ENCODE measurements around the gene PDE4B.

PDE4B gene

DNA sequence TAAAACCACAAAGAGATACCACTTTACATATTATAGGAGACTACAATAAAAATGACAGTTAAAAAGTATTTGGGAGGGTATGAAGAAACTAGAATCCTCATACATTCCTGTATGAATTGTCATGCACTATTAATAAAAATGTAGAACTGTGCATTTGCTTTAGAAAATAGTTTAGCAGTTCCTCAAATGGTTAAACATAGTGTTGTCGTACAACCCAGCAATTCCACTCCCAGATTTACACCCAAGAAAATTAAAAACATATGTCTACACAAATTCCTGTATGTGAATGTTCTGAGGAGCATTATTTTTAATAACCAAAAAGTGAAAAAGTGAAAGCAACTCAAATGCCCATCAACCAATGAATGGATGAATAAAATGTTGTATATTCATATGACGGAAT is 23.1 kb upstream of the PDE4B start:
- Histone ChIP-seq H3K27me3 (ENCODE audit: control insufficient read depth, insufficient read depth, low read length) (no peaks in the 10 kb centered on the region), H3K36me3 (ENCODE audit: control insufficient read depth, insufficient read depth, low read length) (no peaks in the 10 kb centered on the region), H3K4me3 (ENCODE audit: low read length) (no peak overlapping the region), H3K27ac (ENCODE audit: low read length) (no peak overlapping the region), H3K4me1 (ENCODE audit: control insufficient read depth, insufficient read depth, low read length) (no peaks in the 10 kb centered on the region), H3K9me3 (ENCODE audit: control insufficient read depth, insufficient read depth, low read length) (no peaks in the 10 kb centered on the region; the same call in 1 of the 2 replicates)
- DNase-seq (ENCODE audit: low read depth, low spot score): no peak
- no CpG with 5 or more reads among the region's 2 CpGs for WGBS (ENCODE audit: insufficient coverage, insufficient read length)

DNA sequence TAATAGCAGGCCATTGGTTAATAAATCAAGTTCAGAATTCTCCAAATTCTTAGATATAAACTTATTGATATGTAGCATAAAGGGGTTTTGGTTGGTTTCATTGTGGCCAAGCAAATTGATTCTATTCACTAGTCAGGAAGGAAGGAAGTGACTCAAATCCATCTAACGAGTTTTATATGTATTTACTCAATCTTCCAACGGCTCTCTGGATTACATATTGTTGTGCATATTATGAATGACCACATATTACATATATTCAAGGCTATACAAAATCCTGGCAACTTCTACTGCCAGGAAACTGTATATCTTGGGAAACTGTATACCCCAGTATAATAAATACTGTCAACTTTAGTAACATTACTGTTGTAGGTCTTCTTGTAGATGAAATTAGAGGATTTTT is 20.1 kb upstream of the PDE4B start:
- H3K9me3 ChIP-seq (ENCODE audit: control insufficient read depth, insufficient read depth, low read length): no peaks in the 10 kb centered on the region; the same call in 1 of the 2 replicates
- WGBS (ENCODE audit: insufficient coverage, insufficient read length): no CpG with 5 or more reads among the region's 2 CpGs
- no peaks in the 10 kb centered on the region for H3K4me1 ChIP-seq (ENCODE audit: control insufficient read depth, insufficient read depth, low read length)
- H3K27me3 ChIP-seq (ENCODE audit: control insufficient read depth, insufficient read depth, low read length): no peaks in the 10 kb centered on the region
- no peak overlapping the region for H3K4me3 ChIP-seq (ENCODE audit: low read length)
- no peak for DNase-seq (ENCODE audit: low read depth, low spot score)
- no peaks in the 10 kb centered on the region for H3K36me3 ChIP-seq (ENCODE audit: control insufficient read depth, insufficient read depth, low read length)
- no peak overlapping the region for H3K27ac ChIP-seq (ENCODE audit: low read length)

DNA sequence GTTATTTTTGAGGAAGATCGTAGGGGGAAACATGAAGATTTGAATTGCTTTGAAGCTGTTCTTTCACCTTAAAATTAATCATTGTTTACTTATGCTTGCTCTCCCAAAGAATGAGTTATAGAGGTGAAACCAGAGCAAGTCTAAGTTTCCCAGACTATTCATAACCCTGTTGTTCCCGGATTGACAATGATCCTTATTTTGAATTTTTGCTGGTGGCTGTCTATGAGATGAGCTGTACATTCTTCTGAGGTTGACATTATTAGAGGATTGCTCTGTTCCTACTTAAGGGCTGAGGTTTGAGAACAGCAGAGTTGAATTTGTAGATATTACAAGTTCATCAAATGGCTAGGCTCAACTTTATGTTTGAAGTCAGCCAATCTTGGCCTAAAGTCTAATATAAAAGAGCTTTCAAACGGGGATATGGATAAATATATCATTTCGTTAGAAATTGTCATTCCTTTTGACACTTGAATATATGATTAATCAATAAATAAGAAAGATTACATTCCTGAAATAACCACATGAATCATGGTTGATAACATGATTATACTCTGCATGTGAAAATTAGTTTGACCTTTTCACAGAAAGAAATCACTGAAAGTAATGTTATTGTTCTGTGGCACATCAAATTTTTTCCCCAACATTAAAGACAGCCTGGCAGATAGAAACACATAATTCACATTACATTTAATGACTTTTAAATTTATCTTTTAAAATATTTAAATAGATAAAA is 19.1 kb upstream of the PDE4B start:
- WGBS (ENCODE audit: insufficient coverage, insufficient read length): no CpG with 5 or more reads among the region's 4 CpGs
- Histone ChIP-seq H3K27me3 (ENCODE audit: control insufficient read depth, insufficient read depth, low read length) (no peaks in the 10 kb centered on the region), H3K27ac (ENCODE audit: low read length) (no peak overlapping the region), H3K9me3 (ENCODE audit: control insufficient read depth, insufficient read depth, low read length) (no peaks in the 10 kb centered on the region), H3K4me1 (ENCODE audit: control insufficient read depth, insufficient read depth, low read length) (no peaks in the 10 kb centered on the region), H3K4me3 (ENCODE audit: low read length) (no peak overlapping the region), H3K36me3 (ENCODE audit: control insufficient read depth, insufficient read depth, low read length) (no peaks in the 10 kb centered on the region)
- no peak for DNase-seq (ENCODE audit: low read depth, low spot score)

DNA sequence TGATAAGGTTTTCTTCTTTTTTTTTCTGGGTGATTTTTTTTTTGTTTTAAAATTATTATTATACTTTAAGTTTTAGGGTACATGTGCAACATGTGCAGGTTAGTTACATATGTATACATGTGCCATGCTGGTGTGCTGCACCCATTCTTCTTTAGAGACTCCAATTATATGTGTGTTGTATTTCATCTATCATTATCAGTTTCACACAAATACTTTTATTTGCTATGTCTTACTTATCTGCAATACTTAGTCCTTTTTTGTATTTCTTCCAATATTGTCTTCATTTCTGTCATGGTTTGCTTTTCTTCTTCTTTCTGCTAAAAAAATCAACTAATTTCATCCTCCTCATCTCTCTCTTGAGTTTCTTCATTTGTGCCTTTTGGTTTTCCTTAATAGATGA is 3.9 kb upstream of the PDE4B start:
- DNase-seq (ENCODE audit: low read depth, low spot score): no peak
- no peaks in the 10 kb centered on the region for H3K36me3 ChIP-seq (ENCODE audit: control insufficient read depth, insufficient read depth, low read length)
- H3K4me1 ChIP-seq (ENCODE audit: control insufficient read depth, insufficient read depth, low read length): peaks cover 6% of the 10 kb centered on the region; the same call in 1 of the 2 replicates
- H3K9me3 ChIP-seq (ENCODE audit: control insufficient read depth, insufficient read depth, low read length): no peaks in the 10 kb centered on the region
- H3K27ac ChIP-seq (ENCODE audit: low read length): no peak overlapping the region
- H3K4me3 ChIP-seq (ENCODE audit: low read length): no peak overlapping the region
- peaks cover 28% of the 10 kb centered on the region for H3K27me3 ChIP-seq (ENCODE audit: control insufficient read depth, insufficient read depth, low read length)

DNA sequence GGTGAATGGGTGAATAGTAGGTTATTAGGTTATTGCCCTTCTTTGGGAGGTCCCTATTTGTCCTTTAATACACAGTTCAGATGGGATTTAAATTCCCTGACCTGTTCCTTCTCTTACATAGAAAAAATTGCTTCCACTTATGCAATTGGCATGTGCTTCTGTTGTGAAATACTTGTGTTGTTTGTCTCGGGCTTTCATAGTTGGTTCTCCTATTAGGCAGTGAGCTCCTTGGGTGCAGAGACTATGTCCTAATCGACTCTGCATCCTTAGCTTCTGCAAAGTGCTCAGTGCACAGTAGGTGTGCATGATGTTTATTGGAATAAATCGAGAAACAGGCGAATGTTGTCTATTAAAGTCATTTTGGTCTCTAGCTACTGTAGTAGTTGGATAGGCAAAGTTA is 1.3 kb upstream of the PDE4B start:
- no CpG with 5 or more reads among the region's 4 CpGs for WGBS (ENCODE audit: insufficient coverage, insufficient read length)
- Histone ChIP-seq H3K36me3 (ENCODE audit: control insufficient read depth, insufficient read depth, low read length) (no peaks in the 10 kb centered on the region), H3K27me3 (ENCODE audit: control insufficient read depth, insufficient read depth, low read length) (peaks cover 33% of the 10 kb centered on the region), H3K9me3 (ENCODE audit: control insufficient read depth, insufficient read depth, low read length) (no peaks in the 10 kb centered on the region), H3K4me3 (ENCODE audit: low read length) (no peak overlapping the region), H3K4me1 (ENCODE audit: control insufficient read depth, insufficient read depth, low read length) (peaks cover 6% of the 10 kb centered on the region; the same call in 1 of the 2 replicates), H3K27ac (ENCODE audit: low read length) (no peak overlapping the region)
- DNase-seq (ENCODE audit: low read depth, low spot score): no peak

DNA sequence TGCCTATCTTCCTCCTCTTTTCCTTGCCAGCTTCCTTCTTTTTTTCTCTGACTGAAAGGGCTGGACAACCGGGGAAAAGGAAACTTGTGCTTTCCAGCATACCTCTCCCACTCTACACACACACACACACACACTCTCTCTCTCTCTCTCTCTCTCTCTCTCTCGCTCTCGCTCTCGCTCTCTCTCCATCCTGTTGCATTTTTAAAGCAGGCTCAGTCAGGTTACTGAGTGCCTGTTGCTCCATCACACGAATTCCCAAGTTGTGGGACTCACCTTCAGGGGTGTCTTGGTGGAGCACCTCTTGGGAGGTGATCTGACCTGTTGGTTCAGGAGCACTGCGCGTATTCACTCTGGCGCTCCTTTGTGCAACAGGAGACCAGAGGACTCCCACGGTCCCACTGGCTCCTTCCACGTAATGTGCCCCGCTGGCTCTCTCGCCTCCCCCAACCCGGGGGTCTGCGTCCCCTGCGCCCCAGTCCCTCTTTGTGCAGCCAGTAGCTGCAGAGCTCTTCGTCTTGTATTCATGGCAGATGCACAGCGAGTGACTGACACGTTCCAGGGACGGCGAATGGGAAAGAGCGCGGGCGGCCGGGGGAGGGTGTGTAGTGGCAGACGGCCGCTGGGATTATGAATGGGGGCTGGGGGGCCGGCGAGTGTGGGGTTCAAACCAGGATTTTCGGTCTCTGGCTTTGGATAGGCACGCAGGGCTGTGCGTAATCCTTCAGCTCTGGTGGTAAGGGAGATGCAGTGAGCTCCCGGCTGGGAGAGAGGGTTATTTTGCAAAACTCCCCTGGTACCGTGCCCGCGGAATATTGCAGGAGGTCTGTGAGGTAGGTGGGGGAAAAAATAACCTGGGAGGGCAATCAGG is 660 bp upstream of the PDE4B start:
- Histone ChIP-seq H3K9me3 (ENCODE audit: control insufficient read depth, insufficient read depth, low read length) (no peaks in the 10 kb centered on the region), H3K27me3 (ENCODE audit: control insufficient read depth, insufficient read depth, low read length) (peaks cover 33% of the 10 kb centered on the region), H3K27ac (ENCODE audit: low read length) (no peak overlapping the region), H3K36me3 (ENCODE audit: control insufficient read depth, insufficient read depth, low read length) (no peaks in the 10 kb centered on the region), H3K4me3 (ENCODE audit: low read length) (peak overlapping the region; percentile 64), H3K4me1 (ENCODE audit: control insufficient read depth, insufficient read depth, low read length) (peaks cover 6% of the 10 kb centered on the region; the same call in 1 of the 2 replicates)
- no CpG with 5 or more reads among the region's 35 CpGs for WGBS (ENCODE audit: insufficient coverage, insufficient read length)
- DNase-seq (ENCODE audit: low read depth, low spot score): no peak

DNA sequence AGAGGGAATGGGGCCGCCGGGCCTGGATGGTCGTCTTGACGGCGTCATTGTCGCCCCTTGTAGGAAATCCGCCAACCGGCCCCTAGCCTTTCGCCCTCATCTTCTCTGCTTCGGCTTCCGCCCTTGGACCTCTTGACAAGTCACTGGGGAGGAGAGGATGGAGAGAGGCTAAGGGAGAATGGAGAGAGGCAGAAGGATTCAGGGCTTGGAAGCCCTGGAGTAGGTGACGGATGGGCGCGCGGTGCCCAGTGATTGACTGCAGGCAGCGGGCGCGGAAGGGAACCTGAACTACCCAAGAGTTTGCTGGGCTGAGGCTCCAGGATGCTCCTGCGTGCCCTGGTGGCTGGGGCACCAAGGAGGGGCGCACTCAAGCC is 651 bp downstream of the PDE4B start:
- DNase-seq (ENCODE audit: low read depth, low spot score): no peak
- no peaks in the 10 kb centered on the region for H3K9me3 ChIP-seq (ENCODE audit: control insufficient read depth, insufficient read depth, low read length)
- H3K4me1 ChIP-seq (ENCODE audit: control insufficient read depth, insufficient read depth, low read length): peaks cover 6% of the 10 kb centered on the region; the same call in 1 of the 2 replicates
- no peaks in the 10 kb centered on the region for H3K36me3 ChIP-seq (ENCODE audit: control insufficient read depth, insufficient read depth, low read length)
- H3K27me3 ChIP-seq (ENCODE audit: control insufficient read depth, insufficient read depth, low read length): peaks cover 33% of the 10 kb centered on the region
- peak overlapping the region; percentile 64; the same call in 1 of the 2 replicates for H3K4me3 ChIP-seq (ENCODE audit: low read length)
- no CpG with 5 or more reads among the region's 20 CpGs for WGBS (ENCODE audit: insufficient coverage, insufficient read length)
- no peak overlapping the region for H3K27ac ChIP-seq (ENCODE audit: low read length)

DNA sequence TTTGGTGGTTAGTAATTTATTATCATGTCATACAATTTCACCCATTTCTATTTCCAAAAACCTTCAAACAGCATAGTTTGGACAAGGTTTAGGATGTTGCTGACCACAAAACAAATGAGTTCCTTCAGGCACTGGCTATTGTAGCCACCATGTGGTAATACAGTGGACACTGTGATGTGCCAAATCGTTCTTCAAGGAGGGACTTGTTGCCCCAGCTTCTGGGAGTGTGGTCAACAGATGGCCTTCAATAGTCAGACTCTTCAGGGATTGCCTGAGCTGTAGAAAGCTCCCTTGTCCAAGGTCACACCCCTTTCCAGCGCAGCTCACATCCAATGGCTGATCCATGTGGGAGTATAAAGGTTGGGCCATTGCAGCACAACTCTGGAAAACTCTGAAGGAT is 2.6 kb downstream of the PDE4B start:
- peaks cover 6% of the 10 kb centered on the region; the same call in 1 of the 2 replicates for H3K4me1 ChIP-seq (ENCODE audit: control insufficient read depth, insufficient read depth, low read length)
- H3K27ac ChIP-seq (ENCODE audit: low read length): no peak overlapping the region
- no peak overlapping the region for H3K4me3 ChIP-seq (ENCODE audit: low read length)
- DNase-seq (ENCODE audit: low read depth, low spot score): no peak
- H3K27me3 ChIP-seq (ENCODE audit: control insufficient read depth, insufficient read depth, low read length): peaks cover 33% of the 10 kb centered on the region
- no CpG with 5 or more reads among the region's 2 CpGs for WGBS (ENCODE audit: insufficient coverage, insufficient read length)
- no peaks in the 10 kb centered on the region for H3K36me3 ChIP-seq (ENCODE audit: control insufficient read depth, insufficient read depth, low read length)
- no peaks in the 10 kb centered on the region for H3K9me3 ChIP-seq (ENCODE audit: control insufficient read depth, insufficient read depth, low read length)

DNA sequence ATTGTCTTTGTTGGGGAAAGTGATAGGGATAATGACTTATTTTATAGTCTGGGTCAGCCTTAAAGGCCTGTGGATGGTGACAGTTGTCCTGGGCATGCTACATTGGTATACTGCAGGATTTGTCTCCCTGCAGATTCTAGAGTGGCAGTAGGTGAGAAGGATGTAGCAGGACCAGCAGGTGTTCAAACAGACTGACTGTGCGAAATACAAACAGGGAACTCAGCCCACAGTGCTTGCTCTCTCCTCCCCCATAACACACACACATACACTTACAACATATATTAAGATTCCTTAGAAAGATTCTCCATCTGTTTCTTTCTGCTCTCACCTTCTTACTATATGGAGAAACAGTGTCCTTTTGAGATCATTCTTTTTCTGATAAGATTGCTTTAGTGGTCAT is 6.9 kb downstream of the PDE4B start:
- no peak overlapping the region for H3K4me3 ChIP-seq (ENCODE audit: low read length)
- WGBS (ENCODE audit: insufficient coverage, insufficient read length): no CpG with 5 or more reads among the region's 1 CpG
- no peaks in the 10 kb centered on the region for H3K4me1 ChIP-seq (ENCODE audit: control insufficient read depth, insufficient read depth, low read length)
- no peak for DNase-seq (ENCODE audit: low read depth, low spot score)
- H3K27me3 ChIP-seq (ENCODE audit: control insufficient read depth, insufficient read depth, low read length): 0 out of 2 replicates have a peak, but pooled peaks cover 1% of the 10 kb centered on the region
- no peaks in the 10 kb centered on the region for H3K9me3 ChIP-seq (ENCODE audit: control insufficient read depth, insufficient read depth, low read length)
- no peaks in the 10 kb centered on the region for H3K36me3 ChIP-seq (ENCODE audit: control insufficient read depth, insufficient read depth, low read length)
- H3K27ac ChIP-seq (ENCODE audit: low read length): no peak overlapping the region

DNA sequence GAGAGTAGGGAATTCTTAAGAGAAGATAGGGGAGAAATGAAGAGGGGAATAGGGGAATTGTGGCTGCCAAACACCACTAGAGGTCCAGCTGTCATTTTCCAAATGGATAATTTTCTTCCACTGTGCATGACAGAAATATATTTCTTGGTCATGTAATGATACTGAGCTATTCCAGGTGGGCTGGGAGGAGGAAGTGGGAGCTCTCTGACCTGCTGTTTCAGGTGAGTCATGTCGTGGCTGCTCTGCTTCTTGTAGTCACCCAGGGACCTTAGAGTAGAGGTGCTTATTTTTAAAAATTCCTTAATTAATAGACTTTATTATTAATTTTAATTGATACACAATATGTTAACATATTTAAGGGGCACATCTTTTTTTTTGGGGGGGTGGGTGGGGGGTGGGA is 11.9 kb downstream of the PDE4B start:
- Histone ChIP-seq H3K4me1 (ENCODE audit: control insufficient read depth, insufficient read depth, low read length) (no peaks in the 10 kb centered on the region), H3K36me3 (ENCODE audit: control insufficient read depth, insufficient read depth, low read length) (no peaks in the 10 kb centered on the region), H3K27me3 (ENCODE audit: control insufficient read depth, insufficient read depth, low read length) (no peaks in the 10 kb centered on the region), H3K4me3 (ENCODE audit: low read length) (no peak overlapping the region), H3K9me3 (ENCODE audit: control insufficient read depth, insufficient read depth, low read length) (no peaks in the 10 kb centered on the region), H3K27ac (ENCODE audit: low read length) (no peak overlapping the region)
- no peak for DNase-seq (ENCODE audit: low read depth, low spot score)
- WGBS (ENCODE audit: insufficient coverage, insufficient read length): no CpG with 5 or more reads among the region's 1 CpG
